NCI-H526 treated with DMSO at 0.1 percent for 48 hours (cell line): ENCODE data around the gene TRIM32.
"Not testable (repeated sequence)": the region's sequence is repeated elsewhere in the genome, so short reads cannot be mapped to it uniquely, and the experiment has no call there.

Source experiments
- DNase-seq: peaks from one replicate; lab custom pipeline; 2025; lab: John Stamatoyannopoulos, UW

TRIM32 gene

GRCh38 chr9:116674210-116674980 is 12.7 kb upstream of the TRIM32 start:
- no peak for DNase-seq

GRCh38 chr9:116683535-116683934 is 3.6 kb upstream of the TRIM32 start:
- DNase-seq = no peak

- no peak for DNase-seq
Measured at GRCh38 chr9:116685166-116685565, 1.9 kb upstream of the TRIM32 start.

GRCh38 chr9:116686135-116686534 is 970 bp upstream of the TRIM32 start:
- no peak for DNase-seq

DNA sequence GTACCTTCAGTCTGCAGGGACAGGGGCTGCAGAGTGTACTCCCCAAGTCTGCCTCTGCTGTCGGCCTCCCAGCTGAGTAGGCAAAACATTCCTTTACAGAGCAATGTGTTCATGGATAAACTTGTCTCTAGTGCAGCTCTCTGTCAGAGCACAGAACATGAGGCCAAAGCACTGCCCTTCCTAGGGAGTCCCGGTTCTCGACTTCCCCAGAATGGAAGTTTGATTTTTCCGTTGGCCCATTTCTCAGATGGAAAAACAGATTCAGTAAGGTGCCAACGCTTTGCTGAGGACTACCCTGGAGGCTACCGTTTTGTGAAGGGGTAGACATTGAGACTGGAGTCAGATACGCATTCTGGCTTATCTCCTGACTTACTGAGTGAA is 422 bp upstream of the TRIM32 start:
- no peak for DNase-seq

DNA sequence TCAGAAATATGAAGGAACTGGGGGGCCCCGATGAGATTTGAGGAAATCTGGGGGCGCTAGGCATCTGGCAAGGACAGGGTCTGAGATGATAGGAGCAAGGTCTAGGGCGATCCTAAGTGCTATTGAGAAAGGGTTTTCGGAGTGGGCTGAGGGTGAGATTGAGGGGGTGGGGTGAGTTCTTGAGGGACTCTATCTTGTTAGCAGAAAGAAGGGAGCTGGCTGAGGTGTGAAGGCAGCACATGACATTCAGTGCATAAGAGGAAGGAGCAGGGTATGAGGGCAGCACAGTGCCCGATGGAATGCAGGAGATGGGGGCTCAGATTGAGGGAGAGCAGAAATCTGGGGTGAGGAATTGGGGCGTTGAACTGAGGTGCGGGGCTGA is 640 bp downstream of the TRIM32 start:
- DNase-seq = no peak

DNA sequence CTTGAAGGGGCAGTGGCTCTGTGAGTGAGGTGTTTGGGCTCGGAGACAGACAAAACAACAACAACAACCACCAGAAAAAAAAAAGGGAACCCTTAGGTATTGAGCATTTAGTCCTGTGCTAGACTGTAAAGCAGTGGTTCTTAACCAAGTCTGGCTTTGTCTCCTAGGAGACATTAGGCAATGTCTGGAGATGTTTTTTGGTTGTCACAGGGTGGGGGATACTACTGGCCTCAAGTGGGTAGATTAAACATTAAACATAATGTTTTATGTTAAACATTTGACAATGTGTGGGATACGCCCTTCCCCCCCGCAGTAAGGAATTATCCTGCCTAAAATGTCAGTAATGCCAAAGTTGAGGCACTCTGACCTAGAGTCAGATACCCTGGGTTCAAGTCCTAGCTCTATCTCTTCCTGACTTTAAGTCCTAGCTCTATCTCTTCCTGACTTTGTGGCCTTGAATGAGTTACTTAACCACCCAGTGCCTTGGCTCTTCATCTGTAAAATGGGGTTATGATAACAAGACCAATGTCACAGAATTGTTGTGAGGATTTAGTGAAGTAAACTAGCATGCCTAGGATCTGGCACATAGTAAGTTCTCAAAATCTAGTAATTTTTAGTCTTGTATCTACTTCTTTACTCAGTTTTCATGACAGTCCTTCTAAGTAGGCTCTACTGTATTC is 1.8 kb downstream of the TRIM32 start:
- no peak for DNase-seq

GRCh38 chr9:116689486-116690032 is 2.5 kb downstream of the TRIM32 start:
- DNase-seq = no peak

DNA sequence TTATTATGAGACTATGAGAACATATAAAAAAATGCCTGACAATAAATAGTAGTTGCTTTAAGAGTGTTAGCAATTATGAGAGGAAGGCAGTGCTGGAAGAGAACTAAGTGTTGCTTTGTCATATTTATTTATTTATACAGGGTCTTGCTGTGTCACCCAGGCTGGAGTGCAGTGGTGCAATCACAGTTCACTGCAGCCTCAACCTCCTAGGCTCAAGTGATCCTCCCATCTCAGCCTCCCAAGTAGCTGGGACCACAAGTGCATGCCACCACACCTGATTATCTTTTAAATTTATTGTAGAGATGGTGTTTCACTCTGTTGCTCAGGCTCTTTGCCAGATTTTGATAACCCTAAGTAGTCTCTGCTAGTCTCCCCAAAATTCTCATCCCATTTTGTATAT is 3.7 kb downstream of the TRIM32 start:
- DNase-seq = not testable (repeated sequence)

DNA sequence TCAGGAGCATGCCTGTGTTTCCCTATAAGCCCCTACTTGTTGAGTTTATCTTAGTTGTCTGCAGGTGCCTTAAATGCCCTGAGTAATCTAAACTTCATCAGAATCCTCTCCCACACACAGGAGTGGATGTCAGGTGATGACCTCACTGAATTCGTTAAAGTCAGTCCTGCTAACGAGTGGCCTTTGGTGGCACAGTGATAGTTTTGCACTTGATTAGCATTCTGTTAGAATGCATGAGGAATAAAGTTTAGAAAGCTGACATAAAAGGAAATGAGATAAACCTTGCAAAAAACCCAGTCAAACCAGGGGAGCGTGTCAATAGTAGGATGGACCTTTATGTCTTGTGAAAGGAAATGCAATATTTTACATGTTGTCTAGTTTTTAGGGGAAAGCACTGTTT is 4.5 kb downstream of the TRIM32 start:
- DNase-seq = no peak

DNA sequence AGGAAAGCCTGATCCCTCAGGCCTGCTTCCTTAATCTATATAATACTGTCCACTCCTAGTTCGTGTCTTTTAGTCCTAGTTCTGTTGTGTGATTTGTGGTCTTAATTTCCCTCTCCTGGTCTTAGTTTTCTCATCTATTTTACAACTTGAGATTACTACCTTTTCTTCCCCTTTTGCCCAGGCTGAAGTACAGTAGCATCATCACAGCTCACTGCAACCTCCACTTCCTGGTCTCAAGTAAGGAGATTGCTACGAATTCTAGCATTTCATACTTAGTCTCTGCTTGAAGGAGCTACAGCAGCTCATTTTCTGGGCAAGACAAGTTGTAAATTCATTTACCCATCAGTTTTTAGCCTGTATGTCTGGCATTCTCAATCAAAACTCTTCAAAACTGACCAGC is 5.5 kb downstream of the TRIM32 start:
- no peak for DNase-seq

DNA sequence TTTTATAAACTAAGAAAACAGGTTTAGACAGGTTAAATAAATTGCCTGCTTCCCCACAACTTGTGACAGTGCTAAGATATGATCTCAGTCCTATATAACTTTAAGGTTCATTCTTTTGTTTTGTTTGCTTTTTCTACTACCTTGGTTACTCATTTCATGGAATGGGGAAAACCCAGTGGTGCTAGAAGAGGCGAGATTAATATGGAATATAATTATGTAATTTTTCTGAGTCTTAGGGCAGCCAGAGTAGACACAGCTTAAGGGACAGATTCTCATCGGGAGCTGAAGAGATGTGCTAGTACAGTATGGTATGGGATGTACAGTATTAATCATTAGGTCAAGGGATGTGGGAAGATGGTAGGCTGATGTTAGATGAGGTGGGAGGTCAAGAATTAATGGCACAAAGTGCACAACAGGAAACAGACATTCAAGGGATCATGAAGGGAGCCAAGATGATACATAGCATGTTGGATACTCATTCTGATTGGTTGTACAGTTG is 6.2 kb downstream of the TRIM32 start:
- no peak for DNase-seq

DNA sequence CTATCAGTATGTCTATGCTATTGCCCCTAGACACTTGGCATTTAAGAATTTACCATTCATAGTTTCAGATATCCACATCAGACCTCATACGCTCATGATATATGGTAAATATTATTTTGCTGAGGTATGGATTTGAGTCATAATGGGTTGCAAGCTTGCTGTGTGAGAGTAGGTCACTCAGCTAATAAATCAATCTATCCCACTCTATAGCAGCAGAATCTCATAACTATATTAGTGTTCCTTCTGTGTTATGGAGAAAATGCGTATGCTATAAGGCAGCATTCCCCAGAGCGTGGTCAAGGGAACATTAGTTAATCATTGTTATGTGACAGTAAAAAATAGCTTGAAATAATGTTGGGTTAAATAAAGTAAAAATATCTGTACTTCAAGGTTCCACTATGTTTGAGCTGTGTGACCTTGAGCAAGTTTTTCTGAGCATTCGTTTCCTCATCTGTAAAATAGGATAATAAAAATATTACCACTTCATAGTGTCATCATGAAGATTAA is 7.7 kb downstream of the TRIM32 start:
- DNase-seq = no peak

DNA sequence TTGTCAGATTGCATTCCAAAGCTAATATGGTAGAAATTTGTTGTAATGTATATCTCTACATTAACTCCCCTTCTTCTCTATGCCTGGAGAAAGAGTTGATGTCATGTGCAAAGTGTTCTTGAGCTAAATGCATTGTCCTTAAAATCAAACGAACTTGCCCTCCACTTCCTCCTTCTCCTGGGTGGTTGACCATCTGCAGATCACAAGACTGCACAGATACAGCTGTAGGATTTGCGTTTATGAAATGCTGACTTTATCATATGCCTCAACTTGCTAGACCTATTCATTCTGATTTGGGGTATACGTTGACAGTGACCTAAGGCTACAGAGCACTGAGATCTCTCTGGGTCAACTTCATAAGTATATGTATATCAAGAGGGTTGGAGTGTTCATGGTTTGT is 8.3 kb downstream of the TRIM32 start:
- no peak for DNase-seq

DNA sequence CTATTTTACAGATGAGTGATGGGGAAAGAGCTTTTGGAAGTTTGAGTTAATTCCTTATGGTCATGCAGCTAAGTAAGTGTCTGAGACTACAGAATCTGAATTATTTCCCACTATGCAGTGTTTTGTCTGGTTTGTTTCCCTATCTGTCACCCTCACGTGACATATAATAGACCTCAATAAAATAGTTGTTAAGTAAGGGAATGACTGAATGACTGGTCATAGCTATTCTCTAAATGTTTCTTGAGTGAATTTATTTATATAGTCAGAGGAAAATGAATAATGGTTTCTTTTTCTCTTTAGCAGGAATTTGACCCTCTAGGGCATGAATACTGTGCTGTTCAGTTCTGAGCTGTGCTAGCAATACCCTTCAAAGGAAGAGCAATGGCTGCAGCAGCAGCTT is 10.3 kb downstream of the TRIM32 start:
- no peak for DNase-seq

DNA sequence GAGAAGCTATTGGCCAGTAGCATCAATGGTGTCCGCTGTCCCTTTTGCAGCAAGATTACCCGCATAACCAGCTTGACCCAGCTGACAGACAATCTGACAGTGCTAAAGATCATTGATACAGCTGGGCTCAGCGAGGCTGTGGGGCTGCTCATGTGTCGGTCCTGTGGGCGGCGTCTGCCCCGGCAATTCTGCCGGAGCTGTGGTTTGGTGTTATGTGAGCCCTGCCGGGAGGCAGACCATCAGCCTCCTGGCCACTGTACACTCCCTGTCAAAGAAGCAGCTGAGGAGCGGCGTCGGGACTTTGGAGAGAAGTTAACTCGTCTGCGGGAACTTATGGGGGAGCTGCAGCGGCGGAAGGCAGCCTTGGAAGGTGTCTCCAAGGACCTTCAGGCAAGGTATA is 10.8 kb downstream of the TRIM32 start:
- DNase-seq = no peak

GRCh38 chr9:116700279-116700678 is 13.2 kb downstream of the TRIM32 start:
- no peak for DNase-seq

GRCh38 chr9:116700882-116701865 is 14.1 kb downstream of the TRIM32 start:
- DNase-seq = no peak

DNA sequence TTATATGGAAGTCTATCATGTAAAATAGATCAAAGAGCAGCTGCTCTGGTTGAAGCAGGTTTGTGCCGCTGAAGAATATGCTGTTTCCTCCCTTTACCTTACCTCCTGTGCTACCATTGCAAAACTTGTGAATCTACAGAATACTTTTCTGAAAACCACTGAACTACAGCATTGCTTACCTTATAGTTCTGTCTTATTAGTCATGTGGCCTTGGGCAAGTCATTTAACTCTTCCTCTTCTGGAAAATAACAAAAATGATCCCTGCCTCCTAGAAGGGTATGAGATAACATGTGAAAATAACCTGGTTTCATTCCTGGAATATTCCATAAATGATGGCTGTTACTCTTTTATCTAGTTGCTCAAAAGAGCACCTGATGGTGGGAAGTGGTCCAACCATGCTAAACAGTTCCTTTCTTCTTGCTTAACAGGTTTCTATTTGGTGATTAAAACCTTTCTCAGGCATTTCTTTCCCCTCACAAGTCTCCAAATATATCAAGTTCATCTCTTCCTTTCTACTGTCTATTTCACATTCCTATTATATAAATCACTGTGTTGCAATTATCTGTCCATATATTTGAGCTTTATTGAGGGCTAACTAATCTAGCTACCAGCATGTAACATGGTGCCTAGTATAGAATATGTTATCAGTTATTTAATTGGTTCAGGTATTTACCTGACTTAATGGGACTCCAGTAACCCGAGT is 15.0 kb downstream of the TRIM32 start:
- no peak for DNase-seq

DNA sequence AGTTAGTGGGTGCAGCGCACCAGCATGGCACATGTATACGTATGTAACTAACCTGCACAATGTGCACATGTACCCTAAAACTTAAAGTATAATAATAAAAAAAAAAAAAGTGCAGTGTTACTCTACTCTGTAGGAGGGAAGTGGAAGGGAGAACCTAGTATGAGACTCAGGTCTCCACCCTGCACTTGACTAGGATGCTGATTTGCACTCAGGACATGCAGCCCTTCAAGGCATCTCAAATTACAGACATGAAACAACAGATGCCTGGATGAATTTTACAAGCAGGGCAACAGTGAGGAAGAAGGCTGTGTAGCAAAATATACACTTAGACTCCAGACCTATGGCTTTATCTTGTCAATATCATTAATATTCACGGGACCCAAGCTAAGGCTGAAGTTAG is 16.5 kb downstream of the TRIM32 start:
- DNase-seq = no peak

DNA sequence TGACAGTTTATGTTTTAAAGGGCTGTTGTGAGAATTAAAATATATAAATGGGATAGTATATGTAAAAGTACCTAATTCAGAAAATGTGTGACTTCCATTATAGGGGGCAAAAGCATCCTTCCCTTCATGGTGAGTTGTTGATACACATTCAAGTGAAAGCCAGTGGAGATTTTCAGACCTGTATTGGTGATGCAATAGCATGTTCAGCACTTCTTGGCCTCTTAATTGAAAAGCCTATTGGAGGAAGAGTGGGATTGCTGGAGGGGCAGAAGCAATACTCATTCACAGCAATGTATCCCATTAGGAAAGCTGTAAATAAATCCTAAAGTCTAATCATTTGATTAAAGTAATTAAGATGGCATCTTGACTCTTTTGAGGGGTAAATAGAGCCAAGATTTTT is 17.4 kb downstream of the TRIM32 start:
- DNase-seq = no peak
